HG03135 (cell line): ENCODE measurements around the gene DNAJC27.

Experiments
- ATAC-seq: cut with Tn5 transposase; IDR thresholded peaks from one replicate; pipeline ENCODE4 v1.9.1; 2021; ENCODE audit warnings: mild to moderate bottlenecking, moderate library complexity; ENCODE audit not compliant: unreplicated experiment

DNAJC27 gene

DNA sequence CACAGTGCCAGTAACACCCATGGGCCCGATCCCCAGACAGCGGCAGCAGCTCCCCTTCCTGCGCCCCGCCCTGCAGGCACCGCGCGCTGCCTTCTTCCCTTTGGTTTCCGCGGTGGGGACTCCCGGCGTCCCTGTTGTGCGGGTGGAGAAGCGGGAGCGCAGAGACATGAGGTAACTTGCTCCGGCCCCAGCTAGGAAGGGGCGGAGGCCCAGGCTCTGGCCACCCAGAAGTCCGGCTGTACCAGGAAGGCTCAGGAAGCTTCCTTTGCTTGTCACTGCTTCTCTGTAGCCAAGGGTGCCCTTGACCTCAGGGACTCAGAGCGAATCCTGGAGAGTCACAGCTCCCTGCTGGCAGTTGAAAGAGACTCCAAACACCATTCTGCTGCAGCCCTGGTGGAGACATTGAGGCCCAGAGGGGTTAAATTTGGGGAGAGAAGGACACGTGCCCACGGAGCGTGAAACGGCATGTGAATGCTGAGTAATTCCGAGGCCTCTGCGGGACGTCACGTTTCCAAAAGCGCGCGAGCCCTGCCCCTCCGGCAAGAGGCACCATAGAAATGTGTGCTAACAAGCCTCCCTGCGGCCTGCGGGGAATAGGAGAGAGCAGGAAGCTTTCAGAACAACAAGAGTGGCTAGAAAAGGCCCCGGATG lies 45.0 kb downstream of the DNAJC27 start:
- no peak for ATAC-seq

DNA sequence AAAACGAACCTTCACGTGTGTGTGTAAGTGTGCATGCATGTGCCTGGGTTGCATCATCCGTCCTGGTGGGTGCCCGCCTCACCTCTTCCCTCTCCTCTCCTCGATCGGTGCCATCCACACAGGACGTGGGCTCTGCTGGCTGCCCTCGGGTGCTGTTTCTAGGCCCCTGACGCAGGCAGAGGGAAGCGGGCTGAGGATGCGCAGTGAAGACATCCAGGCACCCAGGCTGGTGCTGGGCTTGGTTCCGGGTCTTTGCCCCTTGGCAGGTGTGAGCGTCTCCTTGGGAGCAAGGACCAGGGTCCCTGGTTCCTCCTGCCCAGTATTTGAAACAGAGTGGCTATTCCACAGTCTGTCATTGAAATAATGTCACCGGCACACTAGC lies 45.5 kb downstream of the DNAJC27 start:
- no peak for ATAC-seq

DNA sequence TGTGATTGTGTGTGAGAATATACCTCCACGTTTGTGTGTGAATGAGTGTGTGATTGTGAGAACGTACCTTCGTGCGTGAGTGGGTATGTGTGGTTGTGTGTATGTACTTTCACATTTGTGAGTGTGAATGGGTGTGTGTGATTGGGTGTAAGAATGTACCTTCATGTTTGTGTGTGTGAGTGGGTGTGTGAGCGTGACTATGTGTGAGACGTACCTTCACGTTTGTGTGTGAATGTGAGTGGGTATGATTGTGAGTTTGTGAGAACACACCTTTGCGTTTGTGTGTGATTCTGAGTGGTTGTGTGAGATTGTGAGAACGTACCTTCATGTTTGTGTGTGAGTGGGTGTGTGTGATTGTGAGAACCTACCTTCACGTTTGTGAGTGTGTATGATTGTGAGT lies 45.9 kb downstream of the DNAJC27 start:
- ATAC-seq = no peak

- no peak for ATAC-seq
These were observed 47.0 kb downstream of the DNAJC27 start for GRCh38 chr2:24924732-24925131.

DNA sequence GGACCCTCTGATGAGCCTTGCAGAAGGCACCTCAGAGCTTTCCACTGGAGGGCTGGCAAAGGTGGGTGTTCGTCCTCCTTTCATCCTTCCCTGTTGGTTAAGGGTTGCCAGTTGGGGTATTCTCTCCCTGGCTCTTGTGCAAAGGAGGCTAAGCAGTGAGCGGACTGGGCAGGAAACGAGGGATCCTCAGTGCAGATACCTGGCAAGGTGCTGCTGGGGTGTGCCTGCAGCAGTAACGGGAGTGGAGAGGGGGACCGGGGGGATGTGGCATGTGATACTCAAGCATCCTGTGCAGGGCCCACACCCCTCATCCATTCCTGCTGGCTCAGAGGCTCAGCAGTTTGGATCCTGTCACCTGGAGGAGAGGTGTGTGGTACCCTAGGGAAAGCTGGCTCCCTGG lies 47.5 kb downstream of the DNAJC27 start:
- no peak for ATAC-seq

GRCh38 chr2:24923106-24923505 lies 48.6 kb downstream of the DNAJC27 start:
- no peak for ATAC-seq

- ATAC-seq = no peak
These were observed 49.2 kb downstream of the DNAJC27 start for GRCh38 chr2:24922556-24922955.

DNA sequence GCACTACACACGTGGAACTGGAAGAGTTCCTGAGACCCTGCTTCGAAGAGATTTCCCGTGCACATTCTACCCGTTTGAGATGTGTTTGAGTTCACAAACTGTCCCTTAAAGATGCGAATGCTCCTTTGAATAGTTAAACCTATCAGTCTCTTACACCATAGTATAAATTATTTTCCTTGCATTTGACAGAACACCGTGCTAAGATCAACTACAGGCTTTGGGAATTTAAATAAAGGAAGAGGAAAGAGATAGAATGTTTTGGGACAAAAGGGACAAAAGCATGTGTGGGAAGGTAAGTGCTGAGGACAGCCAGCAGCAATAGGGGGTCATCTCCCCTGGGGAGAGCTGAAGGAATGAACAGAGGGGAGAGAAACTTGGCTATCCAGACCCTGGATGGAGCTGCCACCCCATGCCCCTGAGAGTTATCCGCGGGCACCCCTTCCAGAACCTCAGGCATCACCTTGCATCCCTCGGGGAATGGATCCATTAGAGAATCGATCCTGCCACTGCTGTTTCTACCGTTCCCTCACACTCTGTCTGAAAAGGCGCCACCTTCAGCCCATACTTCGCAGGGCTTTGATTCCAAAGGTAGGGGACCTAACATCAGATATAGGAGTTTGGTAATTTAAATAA lies 50.8 kb downstream of the DNAJC27 start:
- peak; percentile 13 for ATAC-seq

DNA sequence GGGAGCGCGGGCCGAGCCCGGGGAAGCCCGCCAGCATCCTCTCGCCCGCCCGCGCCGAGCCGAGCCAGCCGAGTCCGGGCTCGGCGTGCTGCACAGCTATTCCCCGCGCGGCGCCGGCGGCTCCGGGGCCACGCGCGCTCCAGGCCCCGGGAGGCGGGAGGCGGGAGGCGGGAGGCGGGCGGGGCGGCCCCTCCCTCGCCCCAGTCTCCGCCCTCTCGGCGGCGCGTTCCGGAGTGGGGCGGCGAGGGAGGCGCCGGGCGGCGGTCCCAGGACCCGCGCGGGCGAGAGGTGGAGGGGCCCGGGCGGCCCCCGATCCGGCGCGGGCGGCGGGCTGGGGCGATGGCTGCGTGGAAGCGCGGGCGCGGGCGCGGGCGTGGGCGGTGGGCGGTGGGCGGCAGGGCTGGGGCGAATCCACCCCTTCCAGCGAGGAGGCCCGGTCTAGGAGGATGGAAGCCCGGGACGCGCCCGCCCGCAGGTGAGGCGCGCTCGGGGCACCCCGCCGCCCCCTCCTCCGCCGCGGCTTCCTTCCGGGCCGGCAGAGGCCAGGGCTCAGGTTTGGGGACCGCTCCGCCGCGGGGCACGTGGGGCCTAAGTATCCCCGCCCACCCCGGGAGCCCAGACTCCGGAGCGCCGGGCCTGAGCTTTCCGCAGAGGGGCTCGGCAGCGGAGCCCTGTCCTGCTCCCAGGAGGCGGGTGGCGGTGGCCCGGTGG lies 51.5 kb downstream of the DNAJC27 start, which contains the start of gene ADCY3:
Gene ADCY3, minus strand, starts transcription at position 140 of the 711 bp plus-strand sequence. CDS start 1,250 bp downstream, outside the sequence.
- ATAC-seq = peak; percentile 58

GRCh38 chr2:24919506-24920097 lies 52.2 kb downstream of the DNAJC27 start:
- ATAC-seq = peak; percentile 29

DNA sequence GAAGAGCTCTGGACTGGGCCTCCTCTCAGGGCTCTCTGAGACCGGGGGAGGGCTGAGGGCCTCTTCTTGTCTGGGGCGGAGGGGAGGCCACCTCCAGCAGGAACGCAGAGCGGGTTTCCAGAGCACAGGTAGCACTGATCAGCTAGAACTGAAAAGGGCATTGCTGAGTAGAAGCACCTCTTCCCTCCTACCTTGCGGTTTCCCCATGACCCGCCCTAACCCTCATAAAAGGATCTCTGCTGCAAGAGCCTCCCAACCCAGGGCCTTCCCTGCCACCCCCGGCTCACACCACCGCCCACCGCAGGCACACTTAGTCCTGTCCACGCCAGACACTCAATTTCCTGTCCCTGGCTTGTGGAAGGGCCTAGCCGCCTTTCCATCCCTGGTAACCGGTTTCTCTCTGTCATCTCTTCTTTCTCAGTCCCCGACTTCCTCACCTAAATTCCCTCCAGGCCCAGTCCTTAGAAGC lies 52.7 kb downstream of the DNAJC27 start:
- ATAC-seq = no peak

DNA sequence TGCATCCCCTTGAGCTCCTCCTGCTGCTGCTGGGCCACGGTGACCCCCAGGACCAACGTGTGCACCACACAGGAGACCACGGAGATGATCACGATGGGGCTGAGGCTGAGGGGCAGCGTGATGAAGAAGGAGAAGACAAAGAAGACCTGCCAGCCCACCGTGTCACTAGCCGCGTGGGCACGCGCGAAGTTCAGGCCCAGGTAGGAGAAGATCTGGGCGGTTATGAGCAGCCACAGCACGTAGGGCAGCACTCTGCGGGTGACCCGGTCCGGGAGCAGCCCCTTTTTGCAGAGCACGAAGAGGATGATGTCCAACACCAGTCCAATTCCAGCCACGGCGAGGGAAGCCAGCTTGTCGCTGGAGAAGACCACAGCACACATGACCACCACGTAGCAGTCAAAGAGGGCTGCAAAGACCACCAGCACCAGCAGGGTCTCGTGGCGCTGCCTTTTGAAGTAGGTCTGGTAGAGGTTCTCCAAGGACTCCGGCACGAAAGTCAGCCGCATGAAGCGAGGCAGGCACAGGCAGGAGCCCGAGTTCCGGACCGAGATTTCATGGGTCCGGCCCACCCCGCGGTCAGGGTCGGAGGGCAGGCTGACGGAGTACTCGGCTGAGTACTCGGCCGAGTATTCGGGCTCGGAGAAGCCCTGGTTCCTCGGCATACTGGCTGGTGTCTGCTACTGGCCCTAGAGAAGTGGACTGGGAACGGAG lies 53.3 kb downstream of the DNAJC27 start:
- no peak for ATAC-seq

DNA sequence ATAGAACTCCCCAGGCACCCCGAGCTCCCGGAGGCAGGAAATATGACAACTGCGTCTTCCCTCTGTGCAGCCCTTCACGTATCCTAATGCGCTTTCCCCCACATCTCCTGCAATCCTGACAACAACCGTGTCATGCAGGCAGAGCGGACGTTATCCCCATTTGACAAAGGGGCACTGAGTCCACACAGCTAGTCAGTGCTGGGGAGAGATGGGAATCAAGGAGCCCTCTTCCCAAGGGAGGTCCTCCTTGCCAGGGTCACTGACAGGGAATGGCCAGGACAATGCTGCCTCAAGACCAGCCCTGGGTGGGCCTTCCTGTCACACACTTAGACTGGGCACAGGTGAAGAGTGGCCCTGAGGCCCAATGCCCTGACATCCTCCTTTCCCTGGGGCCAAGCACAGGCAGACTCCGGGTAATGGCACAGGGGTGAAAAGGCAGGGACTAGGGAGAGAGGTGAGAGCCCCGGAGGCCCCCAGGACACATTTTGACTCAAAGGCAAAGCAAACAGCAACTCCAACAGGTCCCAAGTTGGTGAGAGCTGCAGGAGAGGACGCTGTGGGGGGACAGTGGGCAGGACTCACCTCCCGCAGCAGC lies 53.9 kb downstream of the DNAJC27 start:
- no peak for ATAC-seq

DNA sequence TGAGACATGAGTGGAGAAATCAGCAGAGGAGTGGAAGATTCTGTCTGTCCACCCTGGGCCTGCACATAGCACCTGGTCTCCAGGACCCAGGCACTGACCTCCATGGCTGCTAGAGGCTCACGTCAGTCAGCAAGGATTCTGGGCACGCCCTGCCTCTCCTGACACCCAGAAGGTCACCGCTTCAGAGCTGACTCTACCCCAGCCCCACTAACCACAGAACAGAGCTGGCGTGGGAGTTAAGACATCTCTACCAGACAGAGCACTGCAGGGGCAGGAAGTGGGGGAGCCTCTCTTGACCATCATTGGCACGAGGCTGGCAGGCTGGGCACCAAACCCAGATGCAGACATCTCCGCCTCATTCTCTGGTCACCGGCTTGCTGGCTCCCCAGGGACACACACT lies 54.7 kb downstream of the DNAJC27 start:
- ATAC-seq = no peak

- ATAC-seq = no peak
These were observed 56.0 kb downstream of the DNAJC27 start for GRCh38 chr2:24915796-24916195.

DNA sequence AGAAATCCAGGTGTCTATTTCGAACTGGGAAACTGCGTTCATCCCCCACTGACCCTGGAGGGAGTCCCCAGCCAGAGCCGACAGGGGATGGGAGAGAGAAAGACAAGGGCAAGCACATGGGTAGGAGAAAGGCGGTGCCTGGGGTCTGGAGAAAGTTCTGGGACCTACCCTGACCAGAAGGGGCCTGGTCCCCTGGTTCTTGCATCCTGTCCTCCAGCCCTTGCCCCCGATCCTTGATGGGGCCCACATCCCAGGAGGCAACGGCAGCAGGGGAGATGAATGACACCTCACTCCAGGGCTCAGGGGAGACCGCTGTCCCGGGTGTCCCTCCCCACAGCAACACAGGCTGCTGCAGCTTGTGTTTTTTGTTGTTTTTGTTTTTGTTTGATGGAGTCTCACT lies 56.6 kb downstream of the DNAJC27 start:
- ATAC-seq = no peak

DNA sequence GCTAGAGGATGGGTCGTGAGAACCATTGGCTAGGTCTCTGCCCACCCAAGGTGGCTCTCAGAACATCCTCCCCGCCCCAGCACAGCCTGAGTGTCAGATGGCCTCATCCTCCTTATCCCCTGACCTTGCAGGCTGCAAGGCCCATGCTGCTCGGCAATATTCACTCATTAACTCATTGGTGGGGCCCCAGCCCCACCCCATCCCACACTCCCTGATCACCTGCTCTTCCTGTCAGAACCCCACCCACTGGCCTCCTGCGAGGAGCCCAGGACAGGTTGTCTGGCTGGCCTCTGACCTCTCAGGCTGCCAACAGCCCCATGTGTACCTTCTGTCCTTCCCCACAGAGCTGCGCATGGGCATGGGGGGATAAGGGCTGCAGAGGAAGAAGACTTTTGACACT lies 57.0 kb downstream of the DNAJC27 start:
- ATAC-seq = no peak

GRCh38 chr2:24913911-24914310 lies 57.8 kb downstream of the DNAJC27 start:
- ATAC-seq = no peak

DNA sequence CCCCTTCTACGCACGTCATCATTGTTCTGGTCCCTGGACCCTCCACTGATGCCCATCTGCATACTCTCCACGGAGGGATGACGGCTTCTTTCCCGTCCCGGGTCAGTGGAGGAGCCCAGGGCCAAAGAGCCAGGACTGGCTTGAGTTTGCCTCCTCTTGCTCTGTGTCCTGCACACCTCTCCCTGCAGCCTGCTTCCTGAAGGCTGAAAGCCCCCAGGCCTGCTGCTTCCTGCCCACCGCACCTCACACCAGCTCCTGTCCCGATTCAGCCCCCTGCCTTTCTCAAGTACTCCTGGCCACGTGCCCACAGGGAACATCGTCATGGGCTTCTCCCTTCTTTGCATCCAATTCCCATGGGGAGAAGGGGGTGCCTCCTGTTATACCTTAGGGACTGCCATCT lies 58.8 kb downstream of the DNAJC27 start:
- no peak for ATAC-seq

- no peak for ATAC-seq
These were observed 59.2 kb downstream of the DNAJC27 start for GRCh38 chr2:24912523-24912922.

- ATAC-seq = no peak
These were observed 61.5 kb downstream of the DNAJC27 start for GRCh38 chr2:24910245-24910644.
